Gastroesophageal sphincter (tissue), 3 donors: ENCODE measurements around the gene PLIN1.

Source experiments
- EP300 ChIP-seq: sonication (generic); formaldehyde crosslinking; IDR thresholded peaks from one replicate; pipeline ENCODE4 v1.6.1; 2017; ENCODE audit warnings: antibody characterized with exemption, mild to moderate bottlenecking
- TF ChIP-seq, protein P1 (sequence below), 4 experiments: fragments of 200-600 bp in 2 of 4; fragments of 450-650 bp in 2 of 4; sonication (generic) in 1 of 4; IDR thresholded peaks; one replicate each; pipeline ENCODE4 v1.5.1; 2017 to 2019; ENCODE audit warnings: antibody characterized with exemption in 4 of 4, mild to moderate bottlenecking in 2 of 4, moderate library complexity in 2 of 4

DNA sequence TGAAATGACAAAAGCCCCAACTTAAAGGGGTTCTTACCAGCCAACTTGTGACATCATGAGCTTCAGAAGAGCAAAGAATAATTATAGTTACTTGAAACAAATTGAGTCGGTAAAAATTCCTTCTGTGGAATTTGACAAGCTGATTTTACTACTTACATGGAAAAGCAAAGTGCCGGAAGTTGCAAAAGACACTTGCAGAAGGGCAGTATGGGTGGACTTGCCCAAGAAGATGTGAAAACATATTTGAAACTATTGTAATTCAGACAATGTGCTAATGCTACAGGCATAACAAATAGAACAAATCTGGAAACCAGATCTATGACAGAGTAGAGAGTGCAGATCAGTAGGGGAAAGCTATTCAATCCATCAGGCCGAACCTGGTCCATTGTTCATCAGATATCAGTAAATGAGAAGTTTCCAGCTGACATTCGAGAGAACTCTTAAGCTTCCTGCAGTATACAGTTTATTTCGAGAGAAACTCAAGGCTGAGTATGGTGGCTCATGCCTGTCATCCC lies 21.4 kb downstream of the PLIN1 start:
- TF ChIP-seq EP300, result no peak
- TF ChIP-seq, protein P1, sequence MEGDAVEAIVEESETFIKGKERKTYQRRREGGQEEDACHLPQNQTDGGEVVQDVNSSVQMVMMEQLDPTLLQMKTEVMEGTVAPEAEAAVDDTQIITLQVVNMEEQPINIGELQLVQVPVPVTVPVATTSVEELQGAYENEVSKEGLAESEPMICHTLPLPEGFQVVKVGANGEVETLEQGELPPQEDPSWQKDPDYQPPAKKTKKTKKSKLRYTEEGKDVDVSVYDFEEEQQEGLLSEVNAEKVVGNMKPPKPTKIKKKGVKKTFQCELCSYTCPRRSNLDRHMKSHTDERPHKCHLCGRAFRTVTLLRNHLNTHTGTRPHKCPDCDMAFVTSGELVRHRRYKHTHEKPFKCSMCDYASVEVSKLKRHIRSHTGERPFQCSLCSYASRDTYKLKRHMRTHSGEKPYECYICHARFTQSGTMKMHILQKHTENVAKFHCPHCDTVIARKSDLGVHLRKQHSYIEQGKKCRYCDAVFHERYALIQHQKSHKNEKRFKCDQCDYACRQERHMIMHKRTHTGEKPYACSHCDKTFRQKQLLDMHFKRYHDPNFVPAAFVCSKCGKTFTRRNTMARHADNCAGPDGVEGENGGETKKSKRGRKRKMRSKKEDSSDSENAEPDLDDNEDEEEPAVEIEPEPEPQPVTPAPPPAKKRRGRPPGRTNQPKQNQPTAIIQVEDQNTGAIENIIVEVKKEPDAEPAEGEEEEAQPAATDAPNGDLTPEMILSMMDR (IDR thresholded peaks at IDR 0.05), result no peak
